Vagina (tissue), 2 donors: ENCODE results near the gene BMS1. TPM values are rescaled to one million over a fixed set of nuclear protein-coding genes. Genes with fewer than 3 reads are reported as not detected.

Source experiments
- DNase-seq, 2 donors: peaks; one replicate each; pipeline ENCODE4 v3.0.0-alpha.2; 2017; ENCODE audit errors: extremely low spot score in 2 of 2
- H3K27ac ChIP-seq: fragments of 200-600 bp; sonication (generic); one replicate; pipeline ENCODE4 v1.5.1; 2019
- H3K27me3 ChIP-seq: fragments of 200-600 bp; sonication (generic); one replicate; pipeline ENCODE4 v1.5.1; 2019
- H3K36me3 ChIP-seq, 2 donors: fragments of 200-600 bp; sonication (generic); one replicate each; pipeline ENCODE4 v1.5.1; 2017 to 2019
- H3K4me1 ChIP-seq: fragments of 200-600 bp; sonication (generic); one replicate; pipeline ENCODE4 v1.5.1; 2019
- H3K4me3 ChIP-seq, 2 donors: fragments of 200-600 bp; sonication (generic); 1 replicate in 1 of 2; 2 replicates in 1 of 2; pipeline ENCODE4 v1.5.1; 2016 to 2019
- H3K9me3 ChIP-seq: fragments of 200-600 bp; sonication (generic); one replicate; pipeline ENCODE4 v1.5.1; 2019
- CTCF ChIP-seq, 3 experiments: fragments of 450-650 bp in 2 of 3; fragments of 200-600 bp in 1 of 3; sonication (generic) in 1 of 3; IDR thresholded peaks; one replicate each; pipeline ENCODE4 v1.5.1; 2017 to 2019; ENCODE audit warnings: antibody characterized with exemption in 3 of 3, mild to moderate bottlenecking in 2 of 3, moderate library complexity in 2 of 3
- POLR2A ChIP-seq, 2 donors: fragments of 450-650 bp; IDR thresholded peaks; one replicate each; pipeline ENCODE4 v1.6.1; 2017; ENCODE audit warnings: antibody characterized with exemption in 2 of 2, mild to moderate bottlenecking in 2 of 2, moderate library complexity in 2 of 2
- POLR2AphosphoS5 ChIP-seq, 2 donors: sonication (generic); formaldehyde crosslinking; IDR thresholded peaks; one replicate each; pipeline ENCODE4 v1.9.0; 2017; ENCODE audit warnings: antibody characterized with exemption in 2 of 2, mild to moderate bottlenecking in 2 of 2, low read depth in 1 of 2; ENCODE audit not compliant: insufficient read depth in 1 of 2
- intact Hi-C: fragments of 100-400 bp; cut with DNase I; formaldehyde crosslinking; loops from one replicate; pipeline ENCODE4 v1.15.1; 2023
- total RNA-seq: library from RNA; depleted of rRNA; stranded (reverse); fragments of >200 nt; gene quantifications from one replicate; pipeline ENCODE4 v1.2.3, GENCODE V29; 2016

BMS1 gene
- total RNA-seq, 1 donor from 2014 or later: 12.0 TPM

- no peak for TF ChIP-seq POLR2A (IDR thresholded peaks at IDR 0.05)
- TF ChIP-seq CTCF (IDR thresholded peaks at IDR 0.05): no peak
- no peak for TF ChIP-seq POLR2AphosphoS5 (IDR thresholded peaks at IDR 0.05; ENCODE audit: insufficient read depth in 1 of 2, low read depth in 1 of 2)
- H3K4me3 ChIP-seq: peak overlapping the region; percentile 58 to 68
- no peaks in the 10 kb centered on the region for H3K27me3 ChIP-seq
- no peak for DNase-seq
- H3K9me3 ChIP-seq: no peaks in the 10 kb centered on the region
- intact Hi-C loops: no loop called here
- H3K4me1 ChIP-seq: peaks cover 16% of the 10 kb centered on the region
- peaks cover 0 to 24% of the 10 kb centered on the region in 2 donors for H3K36me3 ChIP-seq
- H3K27ac ChIP-seq: peak overlapping the region; percentile 93
These were observed 626 bp upstream of the BMS1 start for GRCh38 chr10:42781893-42782445.

GRCh38 chr10:42783181-42783549 is 570 bp downstream of the BMS1 start:
- Histone ChIP-seq H3K27me3 (no peaks in the 10 kb centered on the region), H3K9me3 (no peaks in the 10 kb centered on the region), H3K4me1 (peaks cover 16% of the 10 kb centered on the region), H3K4me3 (peak overlapping the region; percentile 58 to 68), H3K36me3 (peaks cover 0 to 24% of the 10 kb centered on the region in 2 donors), H3K27ac (peak overlapping the region; percentile 93)
- no peak for DNase-seq
- intact Hi-C loops: no loop called here
- TF ChIP-seq POLR2A (IDR thresholded peaks at IDR 0.05) (no peak), CTCF (IDR thresholded peaks at IDR 0.05) (no peak), POLR2AphosphoS5 (IDR thresholded peaks at IDR 0.05; ENCODE audit: insufficient read depth in 1 of 2, low read depth in 1 of 2) (no peak)

GRCh38 chr10:42785759-42786158 is 3.2 kb downstream of the BMS1 start:
- DNase-seq: no peak
- no peak overlapping the region for H3K27ac ChIP-seq
- H3K27me3 ChIP-seq: no peaks in the 10 kb centered on the region
- no peaks in the 10 kb centered on the region for H3K9me3 ChIP-seq
- no peak for TF ChIP-seq POLR2A (IDR thresholded peaks at IDR 0.05)
- no peak for TF ChIP-seq CTCF (IDR thresholded peaks at IDR 0.05)
- TF ChIP-seq POLR2AphosphoS5 (IDR thresholded peaks at IDR 0.05; ENCODE audit: insufficient read depth in 1 of 2, low read depth in 1 of 2): no peak
- H3K36me3 ChIP-seq: peaks cover 1 to 38% of the 10 kb centered on the region in 2 donors
- H3K4me3 ChIP-seq: no peak overlapping the region
- H3K4me1 ChIP-seq: peaks cover 16% of the 10 kb centered on the region
- intact Hi-C loops: no loop called here

GRCh38 chr10:42790835-42791234 is 8.2 kb downstream of the BMS1 start:
- peaks cover 3 to 72% of the 10 kb centered on the region in 2 donors for H3K36me3 ChIP-seq
- intact Hi-C loops: no loop called here
- no peak for DNase-seq

More at GRCh38 chr10:42790835-42791234, 8.2 kb downstream of the BMS1 start:
- H3K4me1 ChIP-seq: no peaks in the 10 kb centered on the region
- no peak for TF ChIP-seq CTCF (IDR thresholded peaks at IDR 0.05)
- no peak for TF ChIP-seq POLR2AphosphoS5 (IDR thresholded peaks at IDR 0.05; ENCODE audit: insufficient read depth in 1 of 2, low read depth in 1 of 2)
- no peak for TF ChIP-seq POLR2A (IDR thresholded peaks at IDR 0.05)
- no peaks in the 10 kb centered on the region for H3K9me3 ChIP-seq
- H3K27me3 ChIP-seq: no peaks in the 10 kb centered on the region
- H3K4me3 ChIP-seq: no peak overlapping the region
- H3K27ac ChIP-seq: no peak overlapping the region
